HG03521 (cell line): ENCODE data around the gene CLK1.
A peak's percentile ranks its signal among the peaks of the same experiment; 100 is the strongest.
"Not testable (repeated sequence)": the region's sequence is repeated elsewhere in the genome, so short reads cannot be mapped to it uniquely, and the experiment has no call there.

ENCODE experiments used
- ATAC-seq: cut with Tn5 transposase; IDR thresholded peaks from one replicate; pipeline ENCODE4 v1.9.1; 2021; ENCODE audit warnings: mild to moderate bottlenecking, moderate library complexity; ENCODE audit not compliant: unreplicated experiment

CLK1 gene

DNA sequence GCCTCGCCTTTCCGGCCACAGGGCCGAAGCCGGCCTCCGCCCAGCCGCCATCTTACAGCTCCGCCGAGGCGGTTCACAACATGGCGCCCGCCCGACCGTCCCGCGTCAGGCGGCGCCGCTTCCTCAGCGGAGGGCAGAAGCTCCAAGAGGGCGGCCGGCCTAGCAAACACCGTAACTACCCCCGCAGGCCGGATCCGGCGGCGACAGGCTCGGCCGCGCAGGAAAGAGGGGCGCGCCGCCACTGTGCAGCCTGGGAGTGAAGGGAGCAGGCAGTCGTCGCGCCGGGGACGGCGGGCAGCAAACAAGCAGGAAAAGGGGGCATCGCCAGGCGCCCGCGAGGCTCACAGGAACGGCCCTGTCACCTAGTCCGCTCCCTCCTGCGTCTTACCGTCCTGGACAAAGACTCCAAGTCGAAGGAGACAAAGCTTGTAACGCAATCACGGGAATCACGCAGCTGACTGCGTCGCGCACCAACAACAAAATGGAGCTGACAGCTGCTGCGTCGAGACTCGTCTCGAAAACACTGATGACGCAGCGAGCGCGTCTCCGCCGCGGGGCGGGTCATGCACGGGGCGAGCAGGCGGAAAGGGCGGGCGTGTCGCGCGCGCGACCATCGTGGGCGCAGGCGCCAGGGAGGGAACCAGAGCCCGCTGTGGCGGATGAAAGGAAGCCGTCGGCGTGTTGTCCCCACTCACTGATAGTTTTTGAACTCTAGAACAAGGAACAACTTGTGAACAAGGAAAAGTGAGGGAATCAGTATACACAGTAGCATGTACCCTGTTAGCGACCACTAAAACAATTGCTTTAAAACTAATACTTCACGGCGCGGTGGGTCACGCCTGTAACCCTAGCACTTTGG lies at the start of gene CLK1:
Gene CLK1 (minus strand): TSS at position 483 of the 859 bp plus-strand sequence. CDS start 2,796 bp downstream, outside the sequence.
- peak; percentile 85 for ATAC-seq

DNA sequence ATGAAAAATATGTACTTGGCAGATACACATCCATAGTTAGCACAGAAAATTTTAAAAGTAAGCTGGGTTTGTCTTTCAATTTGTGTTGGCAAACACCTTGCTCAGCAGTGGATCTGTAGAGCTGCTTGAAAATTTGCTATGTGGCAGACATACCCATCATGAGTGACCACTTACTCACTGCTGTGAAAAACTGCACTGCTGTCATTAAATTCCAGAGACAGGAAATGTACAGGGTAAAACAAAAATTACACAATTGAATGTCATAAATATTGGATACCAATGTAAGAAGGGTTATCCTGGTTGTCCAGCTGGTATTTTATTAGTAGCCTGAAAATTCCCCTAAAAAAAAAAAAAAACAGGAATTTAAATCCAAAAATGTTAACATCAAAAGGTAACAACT lies 49.2 kb upstream of the CLK1 start:
- no peak for ATAC-seq

DNA sequence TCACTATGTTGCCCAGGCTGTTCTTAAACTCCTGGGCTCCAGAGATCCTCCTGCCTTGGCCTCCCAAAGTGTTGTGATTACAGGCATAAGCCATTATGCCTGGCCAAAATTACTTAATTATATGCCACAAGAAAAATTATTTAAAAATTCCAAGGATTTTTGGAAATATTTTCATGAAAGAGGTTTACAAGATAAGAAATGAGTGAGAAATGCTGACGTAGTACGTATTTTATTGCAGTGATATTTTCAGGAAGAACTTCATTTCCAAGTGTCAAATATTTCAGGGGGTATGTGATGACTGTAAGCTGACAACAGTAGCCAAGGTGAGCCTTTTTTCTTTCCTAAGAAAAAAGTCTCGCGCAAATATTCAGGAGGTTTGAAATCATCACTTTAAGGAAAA lies 45.5 kb upstream of the CLK1 start:
- no peak for ATAC-seq

DNA sequence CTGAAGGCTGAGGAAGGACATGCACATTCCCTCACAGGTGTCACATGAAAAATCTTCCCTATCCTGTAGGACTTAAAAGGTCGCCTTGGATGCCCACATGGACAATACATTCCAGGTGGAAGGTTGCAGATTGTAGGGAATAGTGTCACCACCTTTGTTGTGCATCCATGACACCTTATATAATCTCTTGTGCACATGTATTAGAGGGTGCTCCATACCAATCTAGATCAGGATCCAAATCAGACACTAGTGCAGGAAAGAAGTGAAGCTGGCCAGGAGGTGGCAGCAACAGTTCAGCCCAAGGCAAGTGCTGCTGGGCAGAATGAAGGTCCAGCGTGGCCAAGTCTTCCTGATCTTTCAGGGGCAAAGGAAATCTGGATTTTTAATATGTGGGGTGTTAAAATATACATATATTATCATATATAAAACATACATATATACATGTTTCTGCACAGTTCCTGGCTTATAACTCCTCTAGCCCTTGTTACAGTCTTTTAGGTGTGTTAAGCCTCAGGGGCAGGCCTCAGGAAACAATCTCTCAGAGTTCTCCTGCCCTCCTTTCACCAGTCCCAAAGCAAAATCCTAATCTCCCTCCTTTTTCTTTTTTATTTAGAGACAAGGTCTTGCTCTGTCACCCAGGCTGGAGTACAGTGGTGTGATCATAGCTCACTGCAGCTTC lies 41.3 kb upstream of the CLK1 start:
- ATAC-seq: no peak

DNA sequence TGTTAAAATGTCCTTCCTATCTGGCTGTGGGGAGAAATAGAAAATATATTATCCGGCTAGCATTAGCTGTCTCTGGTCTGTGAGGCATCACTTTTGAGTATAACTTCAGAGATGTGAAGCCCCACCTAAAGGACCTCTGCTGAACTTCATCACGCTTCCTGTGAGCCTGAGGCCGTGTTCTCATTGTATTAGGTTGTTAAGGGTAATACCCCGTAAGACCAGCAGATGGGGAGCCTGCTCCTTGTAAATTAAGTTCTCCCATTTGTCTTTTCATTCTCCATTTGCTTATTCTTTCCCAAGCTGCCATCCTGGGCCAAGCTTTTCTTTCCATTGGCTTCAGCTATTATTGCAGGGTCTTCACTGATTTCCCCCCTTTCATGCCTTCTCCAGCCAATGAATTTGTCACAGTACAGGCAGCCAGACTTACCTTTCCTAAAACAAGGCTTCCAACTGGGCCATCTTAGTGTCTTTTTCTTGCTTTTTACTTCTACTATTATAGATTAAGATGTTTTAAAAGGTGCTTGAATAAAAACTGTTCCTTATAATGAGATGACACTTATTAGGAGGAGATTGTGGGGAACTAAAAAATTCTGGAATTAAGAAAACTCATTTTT lies 37.1 kb upstream of the CLK1 start:
- peak; percentile 99 for ATAC-seq

DNA sequence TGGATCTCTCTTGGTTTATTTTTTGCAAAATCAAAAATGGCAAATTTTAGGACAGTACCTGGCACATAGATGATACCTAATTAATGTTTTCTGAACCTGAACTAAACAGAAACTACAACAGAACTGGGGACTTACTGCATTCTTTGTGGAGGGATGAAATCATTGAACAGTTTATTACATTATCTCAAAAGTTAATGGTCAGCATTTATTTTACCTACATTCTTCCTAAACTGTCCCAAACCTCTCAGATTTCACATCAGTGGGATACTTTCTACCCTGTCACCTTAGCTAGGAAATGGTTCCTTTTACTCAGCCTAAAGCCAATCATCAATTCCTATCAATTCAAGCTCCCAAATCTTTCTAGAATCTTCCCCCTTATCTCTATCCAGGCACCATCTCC lies 35.0 kb upstream of the CLK1 start:
- no peak for ATAC-seq

DNA sequence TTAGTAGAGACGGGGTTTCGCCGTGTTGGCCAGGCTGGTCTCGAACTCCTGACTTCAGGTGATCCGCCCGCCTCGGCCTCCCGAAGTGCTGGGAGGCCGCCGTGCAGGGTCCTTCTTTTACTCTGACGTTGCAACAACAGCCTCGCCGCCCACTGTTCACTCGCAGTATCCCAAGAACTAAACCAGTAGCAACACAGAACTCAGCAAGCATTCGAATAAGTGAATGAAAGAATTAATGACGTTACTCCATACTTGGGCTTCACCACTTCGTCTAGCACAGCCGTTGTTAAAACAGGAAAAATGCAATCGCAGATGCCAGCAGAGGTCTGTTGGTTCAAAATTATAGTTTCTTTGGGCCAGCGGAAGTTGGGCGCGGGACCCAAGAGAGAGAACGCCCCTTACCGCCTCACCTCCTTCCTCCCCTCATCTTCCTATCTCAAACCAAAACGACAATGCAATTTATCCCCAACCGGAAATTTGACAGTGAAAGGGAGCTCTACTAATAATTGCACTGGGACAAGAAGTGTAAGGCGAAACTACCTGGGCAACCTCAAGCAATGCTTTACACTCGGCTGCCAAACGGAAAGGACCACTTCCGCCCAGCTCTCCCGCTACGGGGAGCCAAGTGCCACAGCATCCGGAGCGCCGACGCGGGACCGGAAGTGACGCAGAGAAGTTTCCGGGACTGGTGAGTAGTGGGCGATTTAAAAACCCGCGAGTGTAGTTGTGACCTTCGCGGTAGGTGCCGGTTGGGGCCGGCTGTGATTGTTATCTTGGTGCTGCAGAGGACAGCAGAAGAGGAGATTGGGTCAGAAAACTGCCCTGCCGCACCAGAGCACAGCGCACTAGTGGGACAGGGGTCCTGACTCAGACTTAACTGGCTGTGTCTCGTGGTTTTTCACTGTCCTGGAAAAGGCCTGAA lies 24.5 kb upstream of the CLK1 start, which contains the start of the genes NIF3L1 and PPIL3:
Gene NIF3L1 (plus strand): TSS at position 668 of the 922 bp plus-strand sequence. CDS start 2,573 bp downstream, outside the sequence.
Gene PPIL3 (minus strand): TSS at position 374 of the 922 bp plus-strand sequence. CDS start 1,462 bp downstream, outside the sequence.
- peak; percentile 84 for ATAC-seq

DNA sequence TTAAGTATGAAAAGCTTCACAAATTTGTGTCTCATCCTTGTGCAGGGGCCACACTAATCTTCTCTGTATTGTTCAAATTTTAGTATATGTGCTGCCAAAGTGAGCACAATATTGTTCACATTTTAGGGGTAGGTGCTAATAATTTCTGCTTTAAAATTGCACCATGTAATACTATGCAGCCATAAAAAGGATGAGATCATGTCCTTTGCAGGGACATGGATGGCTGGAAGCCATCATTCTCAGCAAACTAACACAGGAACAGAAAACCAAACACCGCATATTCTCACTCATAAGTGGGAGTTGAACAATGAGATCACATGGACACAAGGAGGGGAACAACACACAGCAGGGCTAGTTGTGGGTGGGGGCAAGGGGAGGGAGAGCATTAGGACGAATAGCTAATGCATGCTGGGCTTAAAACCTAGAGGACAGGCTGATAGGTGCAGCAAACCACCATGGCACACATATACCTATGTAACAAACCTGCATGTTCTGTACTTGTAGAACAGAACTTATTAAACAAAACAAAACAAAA lies 17.3 kb upstream of the CLK1 start:
- not testable (repeated sequence) for ATAC-seq

DNA sequence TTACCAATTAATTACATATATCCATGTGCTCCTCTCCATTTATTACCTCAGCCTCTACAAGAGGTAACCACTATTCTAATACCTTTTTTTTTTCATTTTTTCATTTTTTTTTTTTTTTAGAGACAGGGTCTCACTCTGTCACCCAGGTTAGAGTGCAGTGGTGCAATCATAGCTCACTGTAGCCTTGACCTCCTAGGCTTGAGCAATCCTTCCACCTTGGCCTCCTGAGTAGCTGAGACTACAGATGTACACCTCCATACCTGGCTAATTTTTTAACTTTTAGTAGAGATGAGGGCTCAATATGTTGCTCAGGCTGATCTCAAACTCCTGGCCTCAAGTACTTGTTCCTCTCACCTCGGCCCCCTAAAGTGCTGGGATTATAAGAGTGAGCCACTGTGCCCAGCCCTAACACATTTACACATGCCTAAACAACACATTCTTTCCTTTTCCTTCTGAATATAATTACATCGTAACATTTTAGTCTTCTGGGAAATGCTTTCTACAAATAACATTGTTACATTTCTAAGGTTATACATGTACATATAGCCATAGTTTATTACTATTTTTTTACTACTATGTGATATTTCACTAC lies 13.9 kb upstream of the CLK1 start:
- ATAC-seq: no peak

DNA sequence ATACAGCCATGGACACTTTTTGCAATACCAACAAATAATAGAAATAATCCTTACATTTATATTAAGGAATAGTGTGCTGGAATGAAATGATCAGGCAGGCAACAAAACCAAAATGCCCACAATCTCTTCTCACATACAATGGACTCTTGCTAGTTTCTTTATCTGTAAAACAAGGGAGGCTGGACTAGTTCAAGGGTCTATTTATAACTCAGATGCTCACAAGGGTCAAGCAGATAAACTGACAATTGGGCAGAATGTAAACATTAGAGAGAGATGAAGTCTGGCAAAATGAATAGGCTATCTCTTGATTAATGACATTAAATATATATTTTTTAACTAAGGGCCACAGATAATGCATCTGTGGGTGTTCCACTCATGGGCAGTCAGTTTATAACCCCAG lies 13.0 kb upstream of the CLK1 start:
- no peak for ATAC-seq

DNA sequence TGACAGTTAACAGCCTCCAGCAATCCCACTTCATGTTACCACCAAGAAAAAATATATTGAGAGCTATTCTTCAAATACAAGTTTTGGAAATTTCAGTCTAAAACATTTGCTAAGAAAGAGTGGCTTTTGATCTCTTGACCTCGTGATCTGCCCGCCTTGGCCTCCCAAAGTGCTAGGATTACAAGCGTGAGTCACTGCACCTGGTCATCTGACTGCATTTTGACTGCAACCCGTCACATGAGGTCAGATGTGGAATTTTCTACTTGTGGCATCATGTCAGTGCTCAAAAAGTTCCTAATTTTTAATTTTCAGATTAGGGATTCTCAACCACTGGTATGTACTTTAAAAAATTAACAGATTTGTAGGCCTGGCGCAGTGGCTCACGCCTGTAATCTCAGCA lies 9.1 kb upstream of the CLK1 start:
- no peak for ATAC-seq

DNA sequence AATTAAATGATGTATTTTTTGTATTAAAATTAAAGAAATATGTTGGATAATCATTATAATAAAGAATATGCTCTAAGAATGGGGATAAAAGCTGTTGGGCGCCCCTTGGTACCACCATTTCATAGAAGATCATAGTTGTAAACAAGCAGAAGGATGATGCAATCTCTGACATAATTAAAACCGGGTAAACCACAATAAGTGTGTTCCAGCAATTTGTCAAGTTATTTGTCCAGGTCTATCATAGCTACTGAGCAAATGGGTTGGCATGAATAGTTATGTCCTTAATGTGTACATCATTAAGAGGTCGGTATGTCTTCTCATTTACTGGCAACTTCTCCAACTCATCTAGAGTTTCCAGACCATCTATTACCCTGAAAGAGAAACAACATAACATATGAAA lies 6.7 kb upstream of the CLK1 start:
- ATAC-seq: no peak

DNA sequence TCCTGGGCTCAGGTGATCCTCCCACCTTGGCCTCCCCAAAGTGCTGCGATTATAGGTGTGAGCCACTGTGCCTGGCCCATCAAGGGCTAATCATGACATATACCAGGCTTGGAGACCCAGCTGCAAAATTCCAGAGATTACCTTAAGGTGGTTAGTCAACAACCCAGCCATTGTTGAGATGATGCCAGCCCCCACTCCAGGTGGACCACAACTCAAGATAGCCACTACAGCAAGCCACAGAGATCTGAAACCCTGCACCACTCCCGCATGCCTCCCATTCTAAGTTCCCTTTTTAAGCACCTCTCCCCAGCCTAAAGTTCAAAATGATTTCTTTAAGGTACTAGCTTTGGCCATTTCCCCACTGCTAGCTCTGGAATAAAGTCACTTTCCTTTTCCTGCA lies 4.6 kb upstream of the CLK1 start:
- ATAC-seq: no peak

DNA sequence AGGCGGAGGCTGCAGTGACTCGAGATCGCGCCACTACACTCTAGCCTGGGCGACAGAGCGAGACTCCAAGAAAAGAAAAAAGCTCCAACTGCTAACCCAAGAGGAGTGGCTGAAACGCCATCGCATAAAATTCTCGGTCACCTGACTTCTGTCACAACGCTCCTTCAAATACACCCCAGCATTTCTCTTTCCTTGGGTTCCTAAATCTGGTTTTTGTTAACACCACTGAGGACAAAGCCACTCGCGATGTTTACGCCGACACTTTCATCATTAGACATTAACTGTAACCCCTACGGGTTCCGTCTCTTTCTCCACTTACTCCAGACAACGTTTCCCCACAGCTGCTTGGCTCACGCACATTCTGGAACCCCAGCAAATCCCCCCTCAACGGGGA lies 679 bp downstream of the CLK1 start:
- no peak for ATAC-seq

DNA sequence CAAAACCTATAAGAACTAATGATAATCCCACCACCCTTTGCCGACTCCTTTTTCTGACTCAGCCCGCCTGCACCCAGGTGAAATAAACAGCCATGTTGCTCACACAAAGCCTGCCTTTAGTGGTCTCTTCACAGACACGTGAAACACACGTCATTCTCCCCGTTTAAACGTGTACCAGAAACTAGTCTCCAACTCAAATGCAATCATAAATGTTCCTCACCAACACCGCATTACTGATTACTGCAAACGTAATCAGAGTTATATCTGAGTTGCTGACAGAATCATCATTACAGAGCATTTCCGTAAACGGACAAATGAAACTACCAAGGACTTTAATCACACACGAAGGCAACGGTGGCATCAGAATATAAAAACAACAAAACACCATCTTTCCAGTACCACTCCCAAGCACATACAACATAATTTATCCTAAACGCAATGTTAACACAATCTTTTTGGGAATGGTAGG lies 1.9 kb downstream of the CLK1 start:
- no peak for ATAC-seq

DNA sequence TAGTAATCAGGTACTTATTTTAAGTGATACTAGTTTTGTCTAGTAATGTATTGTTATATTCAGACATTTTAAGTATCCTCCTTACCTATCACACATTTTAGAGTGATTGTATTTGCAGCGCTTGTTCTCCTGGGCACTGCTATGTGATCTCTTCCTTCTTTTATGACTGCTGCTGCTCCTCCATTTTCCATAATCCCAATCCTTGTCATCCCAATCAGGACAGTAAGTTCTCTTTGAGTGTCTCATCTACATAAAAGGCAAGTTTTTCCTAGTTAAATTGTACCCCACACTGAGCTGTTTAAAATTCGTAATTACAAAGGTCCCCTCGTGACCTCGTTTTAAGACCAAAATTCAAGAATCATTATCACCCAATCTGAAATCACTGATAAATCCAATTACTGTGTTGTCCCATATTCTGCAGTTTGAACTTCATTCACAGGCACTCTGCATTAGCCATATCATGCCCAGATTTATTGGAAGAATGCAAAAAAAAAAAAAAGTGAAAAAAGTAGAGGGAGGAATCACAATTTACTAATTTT lies 2.8 kb downstream of the CLK1 start:
- ATAC-seq: no peak

DNA sequence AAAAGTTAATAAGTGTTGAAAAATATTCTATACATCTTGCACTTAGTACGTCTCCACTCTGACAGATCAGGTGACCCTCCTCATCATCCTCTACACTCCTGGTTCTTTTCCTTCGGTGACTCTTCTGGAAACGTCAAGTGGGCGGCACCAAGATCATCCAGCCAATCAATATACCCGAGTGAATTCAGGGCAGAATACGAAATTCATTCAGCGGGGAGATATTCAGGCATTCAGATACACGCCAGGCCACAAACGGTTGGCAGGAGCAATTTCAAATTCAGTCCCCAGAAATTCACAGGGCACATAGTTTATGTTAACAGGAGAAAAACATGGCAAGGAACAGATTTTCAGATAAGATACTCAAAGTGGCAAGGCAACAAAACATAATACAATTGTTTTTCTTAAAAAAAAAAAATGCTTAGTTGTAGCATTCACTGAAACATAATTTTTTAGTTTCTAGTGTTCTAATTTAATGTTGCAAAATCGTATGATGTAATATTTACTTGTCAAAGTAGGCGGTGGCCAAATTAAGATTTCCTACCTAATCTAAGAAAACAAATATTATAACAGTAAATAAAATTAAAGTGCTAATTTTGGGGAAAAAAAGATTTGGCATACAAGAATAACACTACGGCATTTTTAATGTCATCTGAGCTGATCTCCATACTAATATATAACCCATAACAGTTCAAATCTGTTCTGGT lies 4.2 kb downstream of the CLK1 start:
- ATAC-seq: no peak

DNA sequence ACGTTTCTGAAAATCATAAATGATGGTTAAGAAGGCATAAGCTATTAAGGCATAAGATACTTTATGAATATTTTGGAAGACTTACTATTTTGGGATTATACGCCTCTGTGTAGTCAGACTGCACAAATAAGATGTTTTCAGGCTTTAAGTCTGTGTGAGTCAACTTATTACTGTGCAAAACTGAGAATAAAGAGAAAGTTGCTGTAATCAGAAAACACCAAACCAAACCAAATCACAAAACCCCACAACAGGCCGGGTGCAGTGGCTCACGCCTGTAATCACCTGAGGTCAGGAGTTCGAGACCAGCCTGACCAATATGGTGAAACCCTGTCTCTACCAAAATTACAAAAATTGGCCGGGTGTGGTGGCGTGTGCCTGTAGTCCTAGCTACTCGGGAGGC lies 7.7 kb downstream of the CLK1 start:
- no peak for ATAC-seq

DNA sequence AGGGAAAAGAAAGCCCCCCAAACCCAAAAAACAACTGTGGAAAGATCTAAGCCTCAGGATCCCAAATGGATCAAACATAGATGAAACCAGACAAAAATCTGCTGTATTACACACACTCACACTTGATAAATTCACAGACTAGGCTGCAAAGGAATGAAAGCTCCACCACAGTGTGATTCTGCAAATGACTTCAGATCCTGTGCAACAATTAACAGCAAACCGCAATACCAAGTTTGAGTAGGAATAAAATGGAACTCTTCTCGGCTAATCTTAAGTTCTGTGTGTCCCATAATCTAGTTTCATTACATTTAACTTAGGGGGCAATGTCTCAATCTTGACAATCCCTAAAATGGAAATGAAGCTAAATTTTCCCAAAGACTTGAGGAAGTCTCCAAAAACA lies 11.9 kb downstream of the CLK1 start:
- no peak for ATAC-seq
